SU-DHL-6 (cell line): Measurements from ENCODE around the gene PCDHA9.

ENCODE experiments used
- CTCF ChIP-seq: fragments of 200-600 bp; sonication (generic); IDR thresholded peaks from one replicate; pipeline ENCODE4 v1.5.1; 2017; ENCODE audit warnings: antibody characterized with exemption, mild to moderate bottlenecking, low read length, moderate library complexity; ENCODE audit not compliant: insufficient read depth, poor library complexity, severe bottlenecking
- EZH2phosphoT487 ChIP-seq: fragments of 200-600 bp; sonication (generic), shearing (Covaris generic); conservative IDR thresholded peaks from 2 replicates; pipeline ENCODE4 v1.6.1; 2018; ENCODE audit warnings: mild to moderate bottlenecking, antibody characterized with exemption, low read length, moderate library complexity, mixed read lengths

GRCh38 chr5:140842798-140843733, 5.1 kb upstream of the PCDHA9 start:
- TF ChIP-seq EZH2phosphoT487 (no peak), CTCF (no peak)
